ENCODE data around the gene AANAT.

Gene AANAT

DNA sequence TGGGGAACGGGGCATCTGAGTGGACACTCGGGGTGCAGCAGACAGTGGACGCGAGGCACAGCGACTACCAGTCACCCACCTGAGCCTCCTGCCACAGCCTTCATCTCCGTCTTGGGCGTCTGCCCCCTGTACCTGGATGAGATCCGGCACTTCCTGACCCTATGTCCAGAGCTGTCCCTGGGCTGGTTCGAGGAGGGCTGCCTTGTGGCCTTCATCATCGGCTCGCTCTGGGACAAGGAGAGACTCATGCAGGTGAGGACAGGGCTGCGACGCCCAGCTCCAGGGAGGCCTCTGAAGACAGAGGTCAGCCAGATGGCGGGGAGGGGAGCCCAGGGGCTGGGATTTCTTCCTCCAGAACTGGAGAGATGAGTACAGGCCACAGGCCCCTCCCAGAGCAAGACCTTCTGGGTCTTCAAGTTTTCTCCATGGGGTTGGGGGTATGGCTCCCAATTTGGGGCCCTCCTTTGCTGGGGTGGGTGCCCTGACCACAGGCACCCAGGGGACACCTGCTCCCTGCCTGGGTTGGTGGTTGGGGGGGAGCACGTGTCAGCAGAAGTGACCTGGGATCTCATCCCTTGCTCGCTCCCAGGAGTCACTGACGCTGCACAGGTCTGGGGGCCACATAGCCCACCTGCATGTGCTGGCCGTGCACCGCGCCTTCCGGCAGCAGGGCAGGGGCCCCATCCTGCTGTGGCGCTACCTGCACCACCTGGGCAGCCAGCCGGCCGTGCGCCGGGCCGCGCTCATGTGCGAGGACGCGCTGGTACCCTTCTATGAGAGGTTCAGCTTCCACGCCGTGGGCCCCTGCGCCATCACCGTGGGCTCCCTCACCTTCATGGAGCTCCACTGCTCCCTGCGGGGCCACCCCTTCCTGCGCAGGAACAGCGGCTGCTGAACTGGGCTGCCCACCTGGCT, 1.9 kb downstream of the AANAT start:
- DNase-seq, result no peak

DNA sequence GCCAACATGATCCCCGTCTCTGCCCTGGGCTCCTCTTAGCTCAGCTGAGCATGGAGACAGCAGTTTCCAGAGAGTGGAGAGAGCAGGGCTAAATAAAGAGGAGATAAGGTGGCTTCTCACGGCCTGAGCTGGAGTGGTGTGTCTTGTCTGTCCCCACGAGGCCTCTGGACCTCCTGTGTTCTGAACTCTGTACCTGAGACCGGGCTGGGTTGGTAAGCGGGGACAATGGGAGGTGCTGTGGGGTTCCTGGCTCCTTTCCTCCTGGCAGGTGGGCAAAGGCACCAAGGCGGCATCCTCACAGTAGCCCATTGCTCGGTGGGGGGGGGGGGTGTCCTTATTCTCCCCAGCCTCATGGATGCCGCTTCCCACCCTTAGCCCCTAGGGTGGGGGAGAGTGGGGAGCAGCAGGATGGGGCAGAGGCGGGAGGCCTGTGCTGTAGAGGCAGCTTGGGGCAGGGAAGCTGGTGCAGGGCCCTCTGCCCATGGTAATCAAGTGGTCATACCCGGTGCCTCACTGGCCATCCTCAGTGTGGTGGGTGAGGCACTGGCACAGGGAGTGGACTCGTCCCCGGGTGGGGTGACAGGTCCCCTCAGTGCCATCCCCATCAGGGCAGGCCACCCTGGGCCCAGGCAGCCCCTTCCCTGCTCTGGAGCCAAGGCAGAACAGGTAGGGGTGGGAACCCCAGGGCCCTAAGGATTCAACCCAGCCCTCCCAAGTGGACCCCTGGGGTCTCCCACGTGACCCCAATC, 2.8 kb downstream of the AANAT start:
- no peak for DNase-seq

DNA sequence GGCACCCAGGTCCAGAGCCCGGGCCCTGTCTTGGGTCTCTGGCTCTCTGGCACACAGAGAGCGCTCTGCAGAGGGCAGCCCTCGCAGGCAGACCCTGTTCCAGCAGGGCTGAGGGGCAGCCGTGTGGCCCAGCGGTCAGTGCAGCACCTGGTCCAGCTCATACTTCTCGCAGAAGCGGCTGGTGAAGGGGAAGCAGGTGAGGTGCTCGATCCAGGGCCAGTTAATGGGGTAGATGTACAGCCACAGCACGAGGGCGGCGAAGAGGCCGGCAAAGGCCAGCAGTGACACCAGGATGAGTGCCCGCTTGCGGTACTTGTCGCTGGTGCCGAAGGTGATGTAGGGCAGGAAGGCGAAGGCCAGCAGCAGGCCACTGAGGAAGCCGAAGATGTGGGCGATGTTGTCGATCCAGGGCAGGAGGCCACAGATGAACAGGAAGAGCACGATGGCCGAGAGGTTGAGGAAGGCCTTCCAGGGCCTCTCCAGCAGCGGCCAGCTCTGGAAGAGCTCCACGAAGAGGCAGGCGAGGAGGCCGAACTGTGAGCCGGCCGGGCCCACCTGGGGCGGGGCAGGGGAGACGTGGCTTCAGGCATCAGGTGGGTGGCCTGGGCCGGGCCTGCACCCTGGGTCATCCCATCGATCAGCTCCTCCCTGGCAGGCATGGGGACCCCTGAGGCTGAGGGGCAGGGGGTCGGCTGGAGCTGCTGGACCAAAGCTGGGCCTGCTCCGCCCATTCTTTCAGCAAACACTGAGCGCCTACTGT, 4.3 kb downstream of the AANAT start:
- no peak for DNase-seq

DNA sequence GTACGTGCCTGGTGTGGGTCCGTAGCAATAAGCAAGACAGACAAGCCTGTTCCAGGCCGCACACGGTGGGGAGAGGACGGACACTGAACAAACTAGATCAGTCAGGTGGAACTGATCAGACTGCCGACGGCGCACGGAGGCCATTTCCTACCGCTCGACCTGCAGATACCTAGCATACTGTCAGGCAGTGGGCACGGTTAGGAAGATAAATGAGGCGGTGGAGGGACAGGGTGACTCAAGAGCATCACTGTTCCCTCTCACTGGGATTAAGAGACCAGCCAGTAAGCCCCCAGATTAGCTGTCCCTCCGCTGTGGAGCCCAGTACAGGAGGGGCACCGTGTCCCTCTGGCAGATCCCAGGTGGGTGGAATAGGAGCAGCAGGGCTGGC, 4.8 kb downstream of the AANAT start:
- DNase-seq, result no peak

DNA sequence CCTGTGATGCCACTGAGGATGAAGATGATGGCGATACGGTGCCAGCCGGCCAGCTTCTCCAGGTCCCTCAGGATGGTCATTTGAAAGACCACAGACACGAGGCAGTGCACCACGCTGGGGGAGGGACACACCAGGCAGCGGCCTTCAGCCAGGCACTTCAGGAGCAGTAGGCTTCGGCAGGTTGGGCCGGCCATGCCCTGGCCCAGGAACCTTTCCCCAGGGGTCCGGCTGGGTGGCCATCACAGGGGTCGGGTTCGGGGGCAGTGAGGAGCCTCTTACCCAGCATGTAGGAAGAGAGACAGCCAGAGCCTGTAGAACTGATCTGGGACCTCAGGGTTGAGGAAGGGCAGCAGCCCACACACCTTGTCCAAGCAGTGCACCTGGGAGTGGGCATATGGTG, 5.3 kb downstream of the AANAT start:
- no peak for DNase-seq

DNA sequence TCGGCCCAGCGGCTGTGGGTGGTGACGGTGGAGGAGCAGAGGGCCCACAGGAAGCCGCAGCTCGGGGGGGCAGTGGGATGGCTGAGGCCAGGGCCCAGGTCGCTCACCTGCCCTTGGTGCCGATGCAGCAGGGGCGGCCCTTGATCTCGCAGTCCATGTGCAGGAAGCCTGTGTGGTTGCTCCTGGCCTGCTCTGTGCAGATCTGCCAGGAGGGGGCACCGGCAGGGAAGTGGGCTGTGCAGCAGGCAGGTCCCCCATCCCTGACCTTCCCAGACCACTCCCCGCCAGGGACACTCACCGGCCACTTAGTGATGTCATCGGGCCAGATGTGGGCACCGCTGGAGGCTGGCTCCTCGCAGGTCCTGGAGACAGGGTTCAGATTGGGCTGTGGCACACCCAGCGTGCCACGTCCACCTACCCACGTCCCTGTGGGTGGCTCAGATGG, 6.2 kb downstream of the AANAT start:
- no peak for DNase-seq

DNA sequence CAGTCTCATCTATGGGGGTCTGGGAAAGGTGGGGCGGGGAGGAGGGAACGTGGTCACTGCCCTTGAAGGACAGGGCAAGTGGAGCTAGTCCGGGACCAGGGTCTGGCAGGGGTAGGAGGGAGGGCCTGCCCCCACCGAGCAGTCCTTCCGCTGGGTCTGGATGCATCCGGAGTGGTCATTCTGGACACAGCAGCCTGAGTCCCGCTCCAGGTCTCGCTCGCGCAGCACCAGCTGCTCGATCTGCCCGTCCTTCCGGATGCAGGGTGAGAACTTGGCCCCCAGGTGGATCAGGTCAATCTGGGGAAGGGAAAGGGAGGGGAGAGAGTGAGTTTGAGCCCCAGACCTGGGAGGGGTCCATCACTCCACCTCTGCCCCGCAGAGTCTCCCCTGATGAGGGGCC, 6.8 kb downstream of the AANAT start:
- no peak for DNase-seq

DNA sequence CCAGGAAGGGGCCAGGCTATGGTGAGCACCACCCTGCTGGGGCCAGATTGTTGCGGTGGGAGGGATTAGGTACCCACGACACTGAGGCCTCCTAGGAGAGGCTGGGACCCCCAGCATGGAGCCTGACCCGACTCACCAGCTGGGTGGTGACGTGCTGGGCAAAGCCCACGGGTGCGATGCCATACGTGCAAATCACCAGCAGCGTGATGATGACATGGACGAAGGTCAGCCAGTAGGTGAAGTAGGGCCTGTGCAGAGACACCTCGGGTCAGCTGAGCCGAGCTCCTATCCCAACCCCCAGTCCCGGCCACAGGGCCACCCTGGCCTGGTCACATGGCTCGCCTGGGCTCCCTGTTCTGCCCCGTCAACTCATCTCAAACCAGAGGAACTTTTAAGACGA, 7.5 kb downstream of the AANAT start:
- DNase-seq, result no peak

DNA sequence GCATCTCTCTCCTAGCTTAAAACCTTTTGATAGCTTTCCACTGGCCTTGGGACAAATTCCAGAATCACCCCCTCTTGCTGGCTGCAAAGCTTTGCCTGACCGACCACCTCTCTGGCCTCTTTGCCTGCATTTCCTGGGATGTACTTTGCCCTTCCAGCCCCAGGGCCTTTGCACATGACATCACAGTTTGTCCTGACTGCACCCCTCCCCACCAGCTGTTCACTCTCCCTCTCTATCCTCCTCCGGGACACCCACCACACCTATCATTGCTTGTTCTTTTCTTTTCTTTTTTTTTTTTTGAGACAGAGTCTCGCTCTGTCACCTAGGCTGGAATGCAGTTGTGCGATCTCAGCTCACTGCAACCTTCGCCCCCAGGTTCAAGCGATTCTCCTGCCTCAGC, 7.9 kb downstream of the AANAT start:
- no peak for DNase-seq

DNA sequence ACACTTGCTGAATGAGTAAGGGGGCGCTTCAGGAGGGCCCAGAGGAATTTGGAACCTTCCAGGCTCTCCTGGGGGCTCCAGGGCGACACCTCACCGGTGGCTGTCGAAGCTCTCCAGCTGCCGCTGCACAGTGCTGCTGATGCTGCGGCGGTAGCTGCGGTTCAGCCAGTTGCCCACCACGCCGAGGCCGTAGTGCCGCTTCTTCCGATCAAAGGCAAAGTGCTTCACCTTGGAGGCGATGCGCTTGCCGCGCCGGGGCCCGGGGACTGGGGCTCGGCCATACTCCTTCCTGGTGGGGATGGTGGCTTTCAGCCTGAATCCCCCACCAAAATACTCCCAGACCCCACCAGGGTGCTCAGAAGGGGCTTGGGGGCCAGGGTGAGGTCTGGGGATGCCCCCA, 9.3 kb downstream of the AANAT start:
- no peak for DNase-seq

DNA sequence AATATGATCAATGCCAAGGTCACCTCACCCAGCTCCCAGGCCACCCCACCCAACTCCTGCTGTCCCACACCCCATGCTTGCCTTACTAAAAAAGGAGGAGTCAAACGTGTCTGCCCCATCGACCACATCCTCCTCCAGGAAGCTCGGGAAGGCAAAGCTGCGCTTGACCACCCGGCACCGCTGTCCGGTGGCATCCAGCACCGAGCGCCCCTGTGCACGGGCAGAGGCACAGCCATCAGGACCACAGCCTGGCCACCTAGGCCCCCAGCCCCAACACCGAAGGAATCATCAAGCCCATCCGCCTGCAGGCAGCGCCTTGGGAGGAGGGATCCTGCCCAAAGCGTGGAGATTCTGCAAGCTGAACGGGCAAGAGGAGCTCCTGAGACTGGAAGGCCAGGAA, 10.2 kb downstream of the AANAT start:
- no peak for DNase-seq

DNA sequence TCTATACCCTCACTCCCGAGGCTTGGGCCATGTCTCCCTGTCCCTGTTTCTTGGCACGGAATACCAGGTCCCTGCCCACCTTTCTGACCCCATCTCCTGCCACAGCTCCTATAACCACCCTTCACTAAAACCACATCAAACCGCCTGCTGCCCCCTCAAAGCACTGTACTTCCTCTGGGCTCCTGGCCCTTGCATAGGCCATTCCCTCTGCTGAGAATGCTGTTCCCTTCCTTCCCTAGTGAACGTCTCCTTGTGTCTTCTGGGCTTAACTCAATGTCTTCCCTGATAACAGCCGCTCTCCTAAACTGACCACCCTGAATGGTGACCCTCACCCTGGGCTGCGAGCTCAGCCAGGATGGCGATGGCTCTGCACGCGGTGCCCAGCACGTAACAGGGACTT, 10.7 kb downstream of the AANAT start:
- DNase-seq, result no peak

DNA sequence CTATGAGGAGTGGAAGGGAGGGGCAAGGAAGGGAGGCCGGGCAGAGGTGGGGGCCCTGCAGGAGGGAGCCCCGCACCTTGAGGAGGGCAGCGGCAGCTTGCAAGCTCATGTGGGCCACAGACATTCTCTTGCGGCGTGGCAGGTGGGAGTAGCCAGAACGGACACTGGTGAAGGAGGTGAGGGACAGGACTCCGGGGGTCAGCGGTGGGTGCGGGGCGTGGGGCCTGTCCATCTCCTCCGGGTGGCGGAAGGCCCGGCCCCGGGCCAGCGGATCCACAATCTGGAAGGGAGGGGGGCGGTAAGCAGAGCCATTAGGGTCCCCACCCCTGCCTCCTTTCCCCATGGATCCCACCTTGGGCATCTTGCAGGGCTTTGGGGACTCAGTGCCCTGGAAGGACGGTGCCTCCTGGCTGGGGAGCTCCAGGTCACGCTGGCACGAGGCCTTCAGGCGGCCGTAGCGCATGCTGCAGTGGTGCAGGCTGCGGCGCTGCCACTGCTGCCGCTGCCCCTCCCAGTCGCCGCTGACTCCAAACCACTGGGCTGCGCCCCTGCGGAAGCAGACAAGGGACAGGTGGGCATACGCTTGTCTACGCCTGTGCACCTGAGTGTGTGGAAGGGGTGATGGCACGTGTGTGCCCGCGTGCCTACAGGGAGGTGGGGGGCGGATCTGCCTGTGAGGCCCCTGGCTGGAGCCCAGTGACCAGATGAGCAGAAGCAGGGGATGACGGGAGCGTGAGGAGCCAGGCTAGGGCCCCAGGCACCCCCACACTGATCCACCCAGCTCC, 11.5 kb downstream of the AANAT start:
- DNase-seq, result no peak

DNA sequence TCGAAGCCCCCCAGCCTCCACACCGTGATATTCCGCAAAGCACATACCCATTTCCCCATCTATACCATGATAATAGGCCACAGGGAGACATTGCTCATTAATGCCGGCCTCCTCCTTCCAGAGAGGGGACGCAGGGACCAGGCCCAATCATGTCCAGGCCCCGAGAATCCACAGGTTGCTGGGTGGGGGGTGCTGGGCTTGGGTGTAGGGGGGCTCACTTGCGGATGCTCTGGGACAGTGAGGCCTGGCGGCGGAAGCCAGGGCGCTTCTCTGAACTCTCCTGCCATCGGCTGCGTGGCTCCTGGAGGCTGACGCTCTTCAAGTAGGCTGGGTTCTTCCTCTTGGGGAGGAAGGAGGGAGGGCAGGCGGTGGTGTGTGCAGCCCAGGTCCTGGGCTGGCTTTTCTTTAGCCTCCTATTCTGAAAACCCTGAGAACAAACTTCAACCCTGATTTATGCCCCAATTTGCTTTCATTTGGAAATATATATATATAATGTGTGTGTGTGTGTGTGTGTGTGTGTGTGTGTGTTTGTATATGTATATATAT, 12.2 kb downstream of the AANAT start:
- no peak for DNase-seq

DNA sequence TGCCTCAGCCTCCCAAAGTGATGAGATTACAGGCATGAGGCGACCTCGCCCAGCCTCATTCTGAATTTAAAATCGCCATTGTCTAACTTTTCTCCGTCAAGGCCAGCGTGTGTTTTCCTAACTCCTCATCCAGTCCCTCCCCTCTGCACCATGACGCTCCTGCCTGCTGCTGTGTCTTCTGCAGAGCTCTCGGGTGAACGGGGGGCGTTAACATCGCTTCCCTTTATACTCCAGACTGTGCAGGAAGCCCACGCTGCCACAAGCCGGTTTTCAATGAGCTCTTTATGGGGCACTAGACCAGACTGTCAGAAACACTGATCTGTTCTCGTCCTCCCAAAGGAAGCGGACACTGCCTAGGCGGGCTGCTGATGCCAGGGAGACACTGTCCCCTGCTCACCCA, 13.2 kb downstream of the AANAT start:
- no peak for DNase-seq

DNA sequence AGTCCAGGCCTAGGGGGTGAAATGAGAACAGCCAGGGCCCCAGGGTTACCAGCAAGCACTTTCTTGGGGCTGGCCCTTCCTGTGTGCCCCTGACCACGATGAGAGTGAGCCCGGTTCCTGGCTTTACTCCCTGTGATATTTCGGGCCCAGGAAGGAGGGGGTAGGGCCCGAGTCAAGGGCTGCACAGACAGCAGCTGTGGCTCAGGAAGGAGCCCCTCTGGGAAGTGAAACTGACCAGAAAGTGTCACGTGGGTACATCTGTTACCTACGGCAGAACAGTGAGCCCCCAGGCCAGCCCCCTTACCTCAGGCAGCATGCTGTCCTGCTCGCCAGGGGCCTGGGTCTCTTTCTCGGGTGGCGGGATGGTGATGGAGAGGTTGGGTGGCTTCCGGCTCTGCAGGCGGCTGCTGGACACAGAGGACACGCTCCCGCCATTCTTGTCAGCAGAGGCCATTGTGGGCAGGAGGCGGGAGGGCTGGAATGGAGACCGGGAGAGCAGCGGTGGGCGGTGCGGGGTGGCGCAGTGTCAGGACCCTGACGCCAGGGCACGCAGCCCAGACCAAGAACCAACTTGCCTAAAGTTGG, 13.8 kb downstream of the AANAT start:
- DNase-seq, result no peak

DNA sequence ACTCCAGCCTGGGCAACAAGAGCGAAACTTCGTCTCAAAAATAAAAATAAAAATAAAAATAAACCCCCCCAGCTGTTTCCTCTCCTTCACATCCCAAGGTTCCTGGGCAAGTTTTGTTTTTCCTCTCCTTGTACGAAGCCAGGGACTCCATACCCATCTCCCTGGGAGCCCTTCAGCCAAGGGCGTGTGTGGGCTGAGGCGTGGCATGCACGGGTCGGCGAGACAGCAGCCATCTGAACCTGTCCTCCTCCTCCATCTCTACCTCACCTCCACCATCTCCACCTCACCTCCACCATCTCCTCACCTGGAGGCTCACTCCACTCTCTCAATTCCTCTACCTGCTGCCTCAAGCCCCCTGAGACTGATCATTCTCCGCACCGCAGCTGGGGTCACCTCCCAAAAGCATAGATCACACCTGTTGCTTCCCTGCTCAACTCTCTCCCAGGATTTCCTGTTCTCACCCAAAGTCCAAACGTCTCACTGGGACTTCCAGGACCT, 16.9 kb downstream of the AANAT start:
- no peak for DNase-seq

DNA sequence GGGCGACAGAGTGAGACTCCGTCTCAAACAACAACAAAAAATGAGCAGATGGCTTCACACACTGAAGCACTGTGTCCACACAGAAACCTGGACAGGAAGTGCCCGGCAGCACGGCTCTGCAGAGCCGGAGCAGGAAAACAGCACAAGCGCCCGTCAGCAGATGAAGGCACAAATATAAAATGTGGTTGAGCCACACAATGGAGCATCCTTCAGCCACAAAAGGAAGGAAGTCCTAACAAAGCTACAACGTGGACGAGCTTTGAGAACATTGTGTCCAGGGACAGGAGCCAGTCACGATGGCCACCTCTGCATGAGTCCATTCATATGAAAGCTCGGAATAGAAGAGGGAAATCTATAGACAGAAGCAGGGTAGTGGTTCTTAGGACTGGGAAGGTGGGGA, 18.2 kb downstream of the AANAT start:
- DNase-seq, result no peak

DNA sequence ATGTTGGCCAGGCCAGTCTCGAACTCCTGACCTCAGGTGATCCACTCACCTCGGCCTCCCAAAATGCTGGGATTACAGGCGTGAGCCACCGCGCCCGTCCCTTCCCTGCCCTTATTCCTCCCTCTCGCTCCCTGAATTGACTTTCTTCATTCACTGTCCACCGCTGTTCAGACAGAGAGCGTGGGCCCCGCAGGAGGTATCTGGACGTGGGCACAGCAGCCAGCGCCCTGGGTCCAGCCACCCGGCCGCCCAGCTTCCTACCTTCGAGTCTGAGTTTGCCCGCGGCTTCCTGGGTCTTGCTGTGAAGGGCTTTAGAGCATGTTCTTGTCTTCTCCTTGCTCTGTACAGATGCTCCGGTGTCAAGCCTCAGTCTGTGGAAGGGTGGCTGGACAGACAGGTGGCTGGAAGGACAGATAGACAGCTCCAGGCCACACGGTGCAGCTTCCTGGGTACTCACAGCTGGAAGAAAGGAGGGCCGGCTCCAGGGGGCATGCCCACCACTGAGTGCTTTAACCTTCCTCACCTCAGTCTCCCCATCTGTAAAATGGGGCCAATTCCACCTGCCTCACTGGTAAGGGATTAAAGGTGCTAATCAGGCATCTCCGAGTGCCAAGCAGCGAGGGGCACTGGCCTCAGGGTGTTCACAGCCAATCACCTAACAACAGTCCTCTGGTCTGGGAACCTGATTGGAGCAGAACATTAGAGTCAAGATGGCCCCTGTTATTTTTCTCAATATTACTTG, 20.2 kb downstream of the AANAT start:
- DNase-seq, result no peak

DNA sequence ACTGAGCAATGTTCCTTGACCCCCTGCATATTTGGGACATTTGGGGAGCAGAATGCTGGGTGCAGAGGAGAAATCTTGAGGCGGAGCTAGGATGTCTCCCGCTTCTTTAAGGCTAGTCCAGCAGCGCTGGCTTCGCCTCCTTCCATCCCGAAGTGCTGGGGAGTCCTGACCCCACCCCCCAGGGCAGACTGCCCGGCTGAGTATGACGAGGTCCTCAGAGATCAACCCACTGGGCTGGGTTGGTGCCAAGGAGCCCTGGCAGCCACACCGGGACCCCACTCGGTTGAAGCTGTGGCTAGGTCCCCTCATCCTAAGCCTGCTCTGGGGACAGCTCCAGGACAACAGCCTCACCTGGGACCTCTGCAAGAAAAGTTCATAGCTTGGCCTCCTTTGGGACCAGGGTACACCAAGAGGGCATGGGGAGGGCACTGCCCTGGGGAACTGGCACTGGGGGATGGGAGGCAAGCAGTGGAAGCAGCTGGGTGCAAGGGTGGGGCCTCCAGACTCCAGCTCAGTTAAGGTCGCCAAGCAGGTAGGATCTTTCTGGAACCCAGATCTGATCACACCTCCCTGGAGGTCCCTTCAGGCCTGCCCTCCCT, 22.8 kb downstream of the AANAT start:
- DNase-seq, result no peak

All from SW 1271 (cell line).